DMS 273 (cell line): ENCODE measurements around the gene KRTAP4-3.
"Not testable (repeated sequence)": the region's sequence is repeated elsewhere in the genome, so short reads cannot be mapped to it uniquely, and the experiment has no call there.

Experiments used
- DNase-seq: peaks from one replicate; lab custom pipeline; 2025; ENCODE audit not compliant: unreplicated experiment; lab: John Stamatoyannopoulos, UW

KRTAP4-3 gene

GRCh38 chr17:41119696-41120690, 48.0 kb downstream of the KRTAP4-3 start:
- DNase-seq: not testable (repeated sequence)

DNA sequence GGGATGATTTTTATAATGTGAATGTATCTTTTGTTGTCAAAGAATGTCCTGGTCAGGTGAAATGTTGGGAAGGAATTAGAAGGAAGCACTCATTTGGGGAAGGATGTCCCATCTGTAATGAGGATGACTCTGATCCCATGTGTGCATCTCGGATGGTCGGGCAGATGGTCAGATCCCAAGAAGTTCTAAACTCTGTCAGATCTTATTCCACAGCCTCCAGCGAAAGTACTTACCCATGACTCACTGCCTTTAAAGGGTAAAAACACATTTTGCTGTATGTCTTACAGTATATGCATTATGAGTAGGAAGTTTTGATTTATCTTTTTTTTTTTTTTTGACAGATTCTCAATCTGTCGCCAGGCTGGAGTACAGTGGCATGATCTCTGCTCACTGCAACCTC, 49.3 kb downstream of the KRTAP4-3 start:
- DNase-seq: no peak

GRCh38 chr17:41117846-41118386, 50.1 kb downstream of the KRTAP4-3 start, which contains the start of gene KRTAP4-11:
Gene KRTAP4-11 (minus strand): TSS chr17:41118373. CDS start chr17:41118315, 58 bp downstream.
- DNase-seq: not testable (repeated sequence)
